GM12801 (cell line): Measurements from ENCODE around the gene FANCI.

ENCODE experiments used
- CTCF ChIP-seq: IDR thresholded peaks from one replicate; pipeline ENCODE4 v1.5.1; 2011; ENCODE audit warnings: control low read depth; ENCODE audit not compliant: insufficient read length; ENCODE audit errors: extremely low read depth

FANCI gene

GRCh38 chr15:89309993-89310392 is 66.2 kb downstream of the FANCI start:
- no peak for TF ChIP-seq CTCF

DNA sequence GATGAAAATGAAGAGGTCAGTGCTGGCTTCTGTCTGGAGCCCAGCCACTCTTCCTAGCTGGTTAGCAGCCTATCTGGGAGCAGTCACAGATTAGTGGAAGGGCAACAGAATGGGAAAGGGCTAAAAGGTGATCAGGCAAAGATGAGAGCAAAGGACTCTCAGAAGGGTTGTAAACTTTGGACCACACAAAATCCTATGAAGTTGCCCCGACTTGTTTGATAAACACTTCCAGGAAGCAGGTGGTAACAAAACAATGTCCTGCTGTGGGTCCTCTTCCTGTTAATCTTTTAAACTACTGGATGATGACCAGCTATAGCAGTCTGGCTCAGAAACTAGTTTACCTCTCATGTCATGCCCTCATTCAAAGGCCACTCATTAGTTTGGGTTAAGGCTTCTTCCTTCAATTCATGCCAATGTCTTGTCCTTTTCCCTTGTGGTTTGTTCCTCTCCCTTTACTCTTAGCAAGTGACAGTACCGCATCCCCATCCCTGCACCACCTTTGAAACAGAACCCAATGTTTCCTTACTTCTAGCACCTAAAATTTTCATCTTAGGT is 71.7 kb downstream of the FANCI start:
- no peak for TF ChIP-seq CTCF

DNA sequence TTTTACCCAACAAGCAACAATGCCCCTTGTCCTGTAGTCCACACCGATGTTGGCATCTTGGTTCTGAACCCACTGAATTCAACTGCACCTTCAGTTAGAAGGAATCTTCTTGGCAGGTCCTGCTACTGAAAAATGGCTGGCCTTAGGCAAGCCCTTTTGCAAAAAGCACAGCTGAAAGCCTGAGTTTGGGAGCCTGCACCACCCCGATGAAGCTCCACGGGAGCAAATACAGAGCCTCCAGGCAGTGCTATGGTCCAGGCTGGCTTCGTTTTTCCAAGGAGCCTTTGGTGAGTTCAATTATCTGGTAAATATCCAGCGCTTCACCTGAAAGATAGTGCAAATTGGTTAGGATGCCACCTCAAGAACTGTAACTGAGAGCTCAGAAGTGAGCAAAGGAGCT is 72.7 kb downstream of the FANCI start:
- no peak for TF ChIP-seq CTCF

GRCh38 chr15:89317186-89317720 is 73.5 kb downstream of the FANCI start:
- TF ChIP-seq CTCF = no peak

DNA sequence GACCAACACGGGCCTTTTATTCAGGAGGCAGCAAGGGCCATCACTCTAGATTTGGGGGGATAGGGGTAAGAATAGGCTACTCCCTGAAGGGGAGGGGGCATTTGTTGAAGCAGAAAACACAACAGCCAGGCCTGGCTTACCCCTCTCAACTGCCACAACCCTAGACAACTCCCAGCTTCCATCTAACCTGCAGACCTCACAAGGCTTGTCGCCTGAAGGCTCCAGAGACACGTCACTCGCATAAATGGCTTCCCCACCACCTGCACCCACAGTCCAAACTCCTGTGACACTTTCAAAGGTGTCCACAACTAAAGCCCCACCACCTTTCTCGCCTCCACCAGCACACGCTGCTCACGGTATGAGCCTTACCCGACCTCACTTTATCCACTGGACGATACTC is 75.9 kb downstream of the FANCI start:
- no peak for TF ChIP-seq CTCF

- no peak for TF ChIP-seq CTCF
Observed at GRCh38 chr15:89320200-89320599, 76.4 kb downstream of the FANCI start.

DNA sequence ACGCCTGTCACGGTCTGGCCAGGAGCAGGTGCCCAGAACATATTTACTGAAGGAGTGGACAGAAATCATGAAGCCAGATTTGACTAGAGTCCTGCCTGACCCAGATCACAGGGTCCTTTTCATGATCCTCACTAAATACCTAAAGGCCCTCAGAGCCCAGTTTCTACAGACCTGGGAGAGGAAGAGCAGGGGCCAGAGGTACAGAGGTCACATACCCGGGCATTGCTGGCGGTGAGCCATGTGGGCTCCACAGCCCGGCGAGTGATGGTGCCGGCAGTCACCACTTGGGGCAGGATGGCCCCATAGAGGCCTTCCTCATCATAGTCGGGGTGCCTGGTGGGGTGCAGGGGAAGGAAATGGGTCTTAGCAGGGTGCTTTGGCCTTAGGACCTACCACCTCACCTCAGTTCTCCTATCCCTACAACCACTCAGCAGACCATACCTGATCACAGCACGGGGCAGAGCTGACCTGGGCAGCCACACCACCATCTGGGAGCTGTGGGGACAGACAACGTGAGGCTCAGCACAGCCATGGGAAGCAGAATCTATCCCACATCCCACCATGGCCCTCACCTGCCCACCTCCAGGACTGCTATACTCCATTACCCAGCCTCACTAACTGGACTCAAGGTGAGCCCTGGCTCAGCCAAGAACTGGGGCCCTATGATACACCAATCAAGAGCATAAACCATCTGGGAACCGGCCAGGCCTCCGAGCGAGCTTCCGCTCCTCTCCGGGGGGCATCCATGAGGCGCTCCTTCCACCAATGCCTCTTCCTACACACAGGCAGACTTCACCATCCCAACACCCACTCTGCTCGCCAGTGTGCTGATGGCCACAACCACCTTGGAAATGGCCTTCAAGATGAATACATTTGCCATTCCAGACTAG is 78.0 kb downstream of the FANCI start:
- no peak for TF ChIP-seq CTCF
